GM19240 (cell line): Measurements from ENCODE around the gene CLPTM1L.
"Not testable (repeated sequence)": the region's sequence is repeated elsewhere in the genome, so short reads cannot be mapped to it uniquely, and the experiment has no call there.

Experiments used
- DNase-seq: peaks from one replicate; pipeline ENCODE4 v3.0.0; 2011; ENCODE audit warnings: low spot score; ENCODE audit not compliant: insufficient read length

The CLPTM1L gene

DNA sequence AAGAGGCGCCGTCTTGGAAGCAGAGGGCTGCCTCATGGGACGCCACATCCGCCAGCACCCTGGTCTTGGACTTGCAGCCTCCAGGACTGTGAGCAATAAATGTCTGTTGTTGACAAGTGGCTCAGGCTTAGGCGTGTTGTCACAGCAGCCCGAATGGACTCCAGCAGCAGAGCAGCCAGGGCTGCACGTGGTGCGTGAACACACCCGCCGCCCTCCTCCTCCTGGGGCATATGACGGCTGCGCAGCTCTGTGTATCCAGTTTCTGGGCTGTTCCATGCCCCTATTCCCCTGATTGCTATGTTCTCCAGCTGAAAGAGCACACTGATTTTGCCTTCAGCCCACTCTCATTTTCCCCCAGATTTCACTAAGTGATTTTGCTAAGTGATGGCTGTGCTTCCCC, 36.0 kb upstream of the CLPTM1L start:
- no peak for DNase-seq

GRCh38 chr5:1380011-1380817, 35.3 kb upstream of the CLPTM1L start:
- DNase-seq = no peak

GRCh38 chr5:1378866-1379659, 34.2 kb upstream of the CLPTM1L start:
- no peak for DNase-seq

DNA sequence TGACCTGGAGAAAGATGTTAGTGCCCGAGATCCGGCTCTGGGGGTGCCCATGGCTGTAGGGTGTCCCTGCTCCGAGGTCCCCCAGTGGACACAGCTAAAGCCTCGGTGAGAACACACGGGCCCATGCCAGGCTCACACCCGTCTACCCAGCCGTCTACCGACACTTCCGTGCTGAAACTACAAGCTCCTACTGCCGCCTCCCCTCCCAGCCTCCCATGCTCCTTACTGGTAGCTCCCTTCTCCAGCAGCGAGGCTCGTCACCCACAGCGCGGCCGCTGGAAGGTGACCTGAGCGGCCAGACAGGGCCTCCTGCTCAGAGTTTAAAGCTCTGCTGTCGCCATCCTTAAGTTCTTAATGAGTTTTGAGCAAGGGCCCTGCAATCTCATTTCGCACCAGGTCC, 33.2 kb upstream of the CLPTM1L start:
- DNase-seq = no peak

DNA sequence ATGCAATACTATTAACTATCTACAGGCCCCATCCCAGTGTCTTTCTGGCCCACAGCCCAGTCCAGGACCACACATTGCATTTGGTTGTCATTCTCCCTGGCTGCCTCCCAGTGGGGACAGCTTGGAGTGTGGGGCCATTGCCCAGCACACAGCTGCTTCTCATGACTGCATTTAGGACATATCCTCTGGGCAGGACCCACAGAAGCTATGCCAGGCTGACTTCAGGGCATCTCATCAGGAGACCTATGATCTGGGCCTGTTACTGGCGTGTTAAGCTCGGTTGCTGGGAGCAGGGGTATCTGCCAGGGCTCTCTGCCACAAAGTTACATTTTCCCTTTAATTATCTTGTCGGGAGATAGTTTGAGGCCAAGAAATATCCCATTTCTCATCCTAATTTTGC, 32.1 kb upstream of the CLPTM1L start:
- DNase-seq = no peak

GRCh38 chr5:1375871-1376810, 31.2 kb upstream of the CLPTM1L start:
- no peak for DNase-seq

GRCh38 chr5:1374679-1375055, 29.8 kb upstream of the CLPTM1L start:
- no peak for DNase-seq

DNA sequence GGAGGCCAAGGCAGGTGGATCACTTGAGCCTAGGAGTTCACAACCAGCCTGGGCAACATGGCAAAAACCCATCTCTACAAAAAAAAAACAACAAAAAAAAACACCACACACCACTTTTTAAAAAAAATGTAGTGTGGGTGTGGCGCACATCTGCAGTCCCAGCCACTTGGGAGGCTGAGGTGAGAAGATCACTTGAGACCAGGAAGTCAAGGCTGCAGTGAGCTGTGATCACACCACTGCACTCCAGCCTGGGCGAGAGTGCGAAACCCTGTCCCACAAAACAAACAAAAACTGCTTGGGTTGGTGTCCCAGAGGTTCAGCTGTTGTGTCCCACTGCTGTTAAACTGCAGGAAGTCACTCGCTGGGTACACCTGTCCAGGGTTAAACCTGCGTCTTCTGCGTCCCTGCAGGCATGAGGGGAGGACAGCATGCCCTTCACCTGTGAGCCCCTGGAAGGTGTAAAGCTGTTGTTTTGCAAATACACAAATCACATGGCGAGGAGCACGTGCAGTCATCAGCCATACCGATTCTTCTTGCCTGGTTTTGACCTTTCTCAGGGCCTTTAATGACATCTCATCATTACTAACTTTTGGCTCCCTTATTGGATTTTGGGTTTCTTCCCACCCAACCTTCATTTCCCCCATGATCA, 29.3 kb upstream of the CLPTM1L start:
- DNase-seq = no peak

GRCh38 chr5:1371972-1372342, 27.1 kb upstream of the CLPTM1L start:
- DNase-seq = not testable (repeated sequence)

GRCh38 chr5:1371218-1371971, 26.5 kb upstream of the CLPTM1L start:
- DNase-seq = no peak

- DNase-seq = no peak
Measured at GRCh38 chr5:1370006-1370405, 25.1 kb upstream of the CLPTM1L start.

- no peak for DNase-seq
Measured at GRCh38 chr5:1368756-1369155, 23.9 kb upstream of the CLPTM1L start.

GRCh38 chr5:1368236-1368635, 23.3 kb upstream of the CLPTM1L start:
- DNase-seq = no peak

GRCh38 chr5:1367149-1367548, 22.2 kb upstream of the CLPTM1L start:
- no peak for DNase-seq

- no peak for DNase-seq
Measured at GRCh38 chr5:1366514-1366913, 21.6 kb upstream of the CLPTM1L start.

DNA sequence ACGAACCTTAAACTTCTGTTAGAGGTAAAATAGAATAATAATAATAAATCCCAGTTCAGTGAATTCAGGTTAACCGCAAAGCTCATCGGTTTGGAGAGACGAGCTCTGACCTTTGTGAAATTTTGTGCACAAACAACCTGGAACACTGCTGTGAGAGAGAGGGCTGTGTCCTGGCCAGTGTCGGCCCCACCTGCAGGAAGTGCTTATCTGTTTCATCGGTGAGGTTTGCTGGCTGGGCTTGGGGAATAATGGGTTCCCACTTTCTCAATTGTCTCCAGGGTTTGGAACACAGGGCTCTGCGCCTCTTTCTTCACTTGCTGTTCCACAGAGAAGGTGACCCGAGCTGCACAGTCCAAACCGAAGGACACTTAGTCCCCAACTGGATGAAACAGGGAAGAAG, 19.3 kb upstream of the CLPTM1L start:
- no peak for DNase-seq

GRCh38 chr5:1363581-1363980, 18.7 kb upstream of the CLPTM1L start:
- DNase-seq = no peak

GRCh38 chr5:1363160-1363559, 18.3 kb upstream of the CLPTM1L start:
- DNase-seq = no peak

DNA sequence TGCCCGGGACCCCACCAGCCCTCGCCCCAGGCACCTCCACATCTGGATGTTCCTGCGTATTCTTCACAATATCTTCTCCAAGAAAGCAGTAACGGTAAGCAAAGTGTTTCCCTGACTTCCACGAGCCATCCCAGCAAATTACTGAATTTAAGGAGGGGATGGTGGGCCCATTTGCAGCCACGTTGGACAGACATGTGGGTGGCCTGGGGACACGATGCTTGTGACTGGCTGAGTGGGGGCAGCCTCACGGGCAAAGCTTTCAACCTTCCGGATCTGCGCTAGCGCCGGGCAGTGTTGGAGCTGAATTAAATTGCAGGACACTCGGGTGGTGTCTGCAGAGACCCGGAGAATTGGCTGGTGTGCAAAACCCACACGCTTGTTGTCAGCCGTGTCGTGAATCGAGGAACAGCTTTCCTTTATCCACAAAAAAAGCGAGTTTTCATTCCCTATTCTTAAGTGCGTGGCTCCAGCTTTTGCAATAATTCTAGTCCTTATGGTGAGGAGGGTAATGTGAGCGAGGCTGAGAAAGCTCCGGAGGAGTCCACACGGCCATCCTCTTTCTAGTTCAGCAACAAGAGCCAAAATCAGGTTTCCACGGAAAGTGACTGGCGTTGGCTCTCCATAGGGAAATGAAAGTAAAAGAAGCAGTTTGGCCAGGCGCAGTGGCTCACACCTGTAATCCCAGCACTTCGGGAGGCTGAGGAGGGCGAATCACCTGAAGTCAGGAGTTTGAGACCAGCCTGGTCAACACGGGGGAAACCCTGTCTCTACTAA, 17.5 kb upstream of the CLPTM1L start:
- no peak for DNase-seq

DNA sequence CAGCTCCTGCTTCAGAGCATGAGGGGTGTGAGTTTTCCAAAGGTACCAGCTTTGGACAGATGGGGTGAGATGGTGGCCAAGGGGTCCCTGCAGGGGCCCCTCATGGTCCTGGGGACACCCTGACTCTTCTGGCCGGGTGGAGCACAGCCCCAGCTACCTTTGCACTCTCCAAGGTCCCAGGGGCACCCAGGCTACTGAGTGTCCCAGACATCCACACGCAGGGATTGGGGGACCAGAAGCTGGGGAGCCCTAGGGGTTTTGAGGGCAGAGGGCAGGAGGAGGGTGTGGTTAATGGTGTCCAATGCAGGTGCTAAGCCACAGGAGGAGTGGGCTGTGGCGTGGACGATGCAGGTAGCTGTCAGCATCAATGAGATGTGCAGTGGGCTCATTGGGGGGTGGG, 16.0 kb upstream of the CLPTM1L start:
- DNase-seq = no peak
